Uterus (tissue), 4 donors: Measurements from ENCODE around the gene CTDP1. TPM values are rescaled to one million over a fixed set of nuclear protein-coding genes. Genes with fewer than 3 reads are reported as not detected.
"Not testable (repeated sequence)": the region's sequence is repeated elsewhere in the genome, so short reads cannot be mapped to it uniquely, and the experiment has no call there.

Experiments
- DNase-seq, 2 donors: peaks; one replicate each; pipeline ENCODE4 v3.0.0-alpha.2; 2019 to 2020
- H3K27ac ChIP-seq, 2 donors: fragments of 200-600 bp; sonication (generic); 1 replicate in 1 of 2; 2 replicates in 1 of 2; pipeline ENCODE4 v1.5.1; 2016 to 2018
- H3K27me3 ChIP-seq, 2 donors: fragments of 200-600 bp; sonication (generic); one replicate each; pipeline ENCODE4 v1.5.1; 2018 to 2019; ENCODE audit warnings: control low read depth in 1 of 2
- H3K36me3 ChIP-seq, 2 donors: fragments of 200-600 bp; sonication (generic); one replicate each; pipeline ENCODE4 v1.5.1; 2019; ENCODE audit warnings: control low read depth in 1 of 2
- H3K4me1 ChIP-seq, 2 donors: fragments of 200-600 bp; sonication (generic); one replicate each; pipeline ENCODE4 v1.5.1; 2018 to 2019; ENCODE audit warnings: control low read depth in 1 of 2
- H3K4me3 ChIP-seq, 2 donors: fragments of 200-600 bp; sonication (generic); 1 replicate in 1 of 2; 2 replicates in 1 of 2; pipeline ENCODE4 v1.5.1; 2018 to 2019; ENCODE audit warnings: mild to moderate bottlenecking in 1 of 2
- H3K9me3 ChIP-seq, 2 donors: fragments of 200-600 bp; sonication (generic); one replicate each; pipeline ENCODE4 v1.5.1; 2019; ENCODE audit warnings: control low read depth in 1 of 2
- CTCF ChIP-seq, 4 experiments: fragments of 200-600 bp in 2 of 4; fragments of 450-650 bp in 2 of 4; sonication (generic) in 2 of 4; IDR thresholded peaks; one replicate each; pipeline ENCODE4 v1.5.1; 2016 to 2019; ENCODE audit warnings: antibody characterized with exemption in 4 of 4, mild to moderate bottlenecking in 2 of 4, moderate library complexity in 1 of 4
- POLR2A ChIP-seq, 2 donors: fragments of 450-650 bp; IDR thresholded peaks; one replicate each; pipeline ENCODE4 v1.6.1; 2016; ENCODE audit warnings: antibody characterized with exemption in 2 of 2, mild to moderate bottlenecking in 1 of 2, moderate library complexity in 1 of 2
- intact Hi-C: fragments of 100-400 bp; cut with DNase I; formaldehyde crosslinking; loops from one replicate; pipeline ENCODE4 v1.15.1; 2023; ENCODE audit warnings: low total_unique reads
- total RNA-seq, 4 donors: library from RNA; depleted of rRNA in 3 of 4; stranded (reverse); fragments of >200 nt in 3 of 4; gene quantifications; one replicate each; pipeline versions ENCODE4 v1.1.0 to v1.2.4, GENCODE V29; 2014 to 2023
- donor health status: DM: yes; HTN: yes; CAD: no.

CTDP1 gene
- total RNA-seq, 4 donors from 2014 or later: 6.2 to 22.5 (median 20.4) TPM

- TF ChIP-seq POLR2A (IDR thresholded peaks at IDR 0.05): no peak
- no peak for TF ChIP-seq CTCF (IDR thresholded peaks at IDR 0.05)
- Histone ChIP-seq H3K4me3 (no peak overlapping the region), H3K27me3 (no peaks in the 10 kb centered on the region), H3K36me3 (no peaks in the 10 kb centered on the region), H3K9me3 (no peaks in the 10 kb centered on the region), H3K27ac (no peak overlapping the region), H3K4me1 (no peaks in the 10 kb centered on the region)
- intact Hi-C loops: no loop called here
- no peak for DNase-seq
These were observed 50.0 kb downstream of the CTDP1 start for GRCh38 chr18:79729611-79730010.

GRCh38 chr18:79730804-79731203, 51.2 kb downstream of the CTDP1 start:
- no peaks in the 10 kb centered on the region for H3K36me3 ChIP-seq
- no peak for TF ChIP-seq CTCF (IDR thresholded peaks at IDR 0.05)
- TF ChIP-seq POLR2A (IDR thresholded peaks at IDR 0.05): no peak
- no peak overlapping the region for H3K4me3 ChIP-seq
- H3K9me3 ChIP-seq: no peaks in the 10 kb centered on the region
- no peaks in the 10 kb centered on the region for H3K27me3 ChIP-seq
- no peaks in the 10 kb centered on the region for H3K4me1 ChIP-seq
- intact Hi-C loops: no loop called here
- no peak overlapping the region for H3K27ac ChIP-seq
- DNase-seq: no peak

GRCh38 chr18:79731881-79732720, 52.5 kb downstream of the CTDP1 start:
- H3K36me3 ChIP-seq, H3K27me3 ChIP-seq, DNase-seq, intact Hi-C loops, H3K9me3 ChIP-seq, H3K4me1 ChIP-seq, H3K27ac ChIP-seq, H3K4me3 ChIP-seq: not testable (repeated sequence)

GRCh38 chr18:79732721-79733025, 53.1 kb downstream of the CTDP1 start:
- no peaks in the 10 kb centered on the region for H3K27me3 ChIP-seq
- H3K4me1 ChIP-seq: no peaks in the 10 kb centered on the region
- DNase-seq: no peak
- intact Hi-C loops: no loop called here
- TF ChIP-seq POLR2A (IDR thresholded peaks at IDR 0.05): no peak
- no peak for TF ChIP-seq CTCF (IDR thresholded peaks at IDR 0.05)
- H3K27ac ChIP-seq: no peak overlapping the region
- H3K9me3 ChIP-seq: no peaks in the 10 kb centered on the region
- no peak overlapping the region for H3K4me3 ChIP-seq
- no peaks in the 10 kb centered on the region for H3K36me3 ChIP-seq

GRCh38 chr18:79733135-79733701, 53.6 kb downstream of the CTDP1 start:
- intact Hi-C loops: no loop called here
- no peaks in the 10 kb centered on the region for H3K27me3 ChIP-seq
- no peaks in the 10 kb centered on the region for H3K36me3 ChIP-seq
- no peak overlapping the region for H3K4me3 ChIP-seq
- H3K27ac ChIP-seq: no peak overlapping the region
- no peak for DNase-seq
- H3K9me3 ChIP-seq: no peaks in the 10 kb centered on the region
- TF ChIP-seq POLR2A (IDR thresholded peaks at IDR 0.05) (no peak), CTCF (IDR thresholded peaks at IDR 0.05) (no peak)
- no peaks in the 10 kb centered on the region for H3K4me1 ChIP-seq
